Liver (tissue), 9 donors: ENCODE measurements around the gene PHC2. TPM values are rescaled to one million over a fixed set of nuclear protein-coding genes. Genes with fewer than 3 reads are reported as not detected.

ENCODE experiments used
- DNase-seq: peaks from one replicate; pipeline ENCODE4 v3.0.0-alpha.2; 2017; ENCODE audit warnings: low spot score
- H3K27ac ChIP-seq, 2 donors: one replicate each; pipeline ENCODE4 v1.7.0; 2013; ENCODE audit warnings: inconsistent platforms in 2 of 2, low read length in 2 of 2, control low read depth in 1 of 2, low read depth in 1 of 2, mild to moderate bottlenecking in 1 of 2
- H3K27me3 ChIP-seq, 4 donors: one replicate each; pipeline versions ENCODE4 v1.6.1 to v1.7.0; 2013; ENCODE audit warnings: low read length in 3 of 4, inconsistent platforms in 1 of 4, mild to moderate bottlenecking in 1 of 4, moderate library complexity in 1 of 4; ENCODE audit not compliant: control insufficient read depth in 4 of 4, insufficient read depth in 4 of 4
- H3K36me3 ChIP-seq, 4 donors: one replicate each; pipeline versions ENCODE4 v1.6.1 to v1.7.0; 2013; ENCODE audit warnings: low read length in 3 of 4, mild to moderate bottlenecking in 3 of 4, low read depth in 1 of 4, moderate library complexity in 1 of 4; ENCODE audit not compliant: control insufficient read depth in 4 of 4, insufficient read depth in 3 of 4
- H3K4me1 ChIP-seq, 4 donors: one replicate each; pipeline versions ENCODE4 v1.6.1 to v1.7.0; 2013; ENCODE audit warnings: low read length in 3 of 4, mild to moderate bottlenecking in 3 of 4, moderate library complexity in 1 of 4; ENCODE audit not compliant: control insufficient read depth in 4 of 4, insufficient read depth in 4 of 4
- H3K4me3 ChIP-seq, 3 donors: one replicate each; pipeline versions ENCODE4 v1.6.1 to v1.7.0; 2013; ENCODE audit warnings: low read length in 3 of 3, control low read depth in 1 of 3, low read depth in 1 of 3, mild to moderate bottlenecking in 1 of 3
- H3K9ac ChIP-seq, 2 donors: one replicate each; pipeline ENCODE4 v1.7.0; 2013; ENCODE audit warnings: low read length in 2 of 2, mild to moderate bottlenecking in 2 of 2, moderate library complexity in 2 of 2, control low read depth in 1 of 2, low read depth in 1 of 2
- H3K9me3 ChIP-seq, 4 donors: one replicate each; pipeline versions ENCODE4 v1.6.1 to v1.7.0; 2013; ENCODE audit warnings: low read length in 3 of 4; ENCODE audit not compliant: control insufficient read depth in 4 of 4
- EGR1 ChIP-seq, 2 donors: IDR thresholded peaks; 2 replicates each; pipeline ENCODE4 v1.6.1; 2016 to 2018; ENCODE audit warnings: antibody characterized with exemption in 2 of 2, low read depth in 2 of 2
- FOXA1 ChIP-seq: IDR thresholded peaks from 2 replicates; pipeline ENCODE4 v1.6.1; 2016; ENCODE audit warnings: antibody characterized with exemption
- FOXA2 ChIP-seq: IDR thresholded peaks from 2 replicates; pipeline ENCODE4 v1.6.1; 2016; ENCODE audit warnings: antibody characterized with exemption
- GABPA ChIP-seq, 2 donors: IDR thresholded peaks in 1 of 2; conservative IDR thresholded peaks in 1 of 2; 2 replicates each; pipeline ENCODE4 v1.6.1; 2016; ENCODE audit warnings: antibody characterized with exemption in 2 of 2, mild to moderate bottlenecking in 1 of 2, moderate library complexity in 1 of 2
- HNF4A ChIP-seq, 2 donors: conservative IDR thresholded peaks; 2 replicates each; pipeline ENCODE4 v1.6.1; 2016; ENCODE audit warnings: antibody characterized with exemption in 2 of 2, mild to moderate bottlenecking in 2 of 2
- HNF4G ChIP-seq: IDR thresholded peaks from 2 replicates; pipeline ENCODE4 v1.6.1; 2016; ENCODE audit warnings: antibody characterized with exemption
- JUND ChIP-seq, 2 donors: IDR thresholded peaks; 2 replicates each; pipeline ENCODE4 v1.6.1; 2016; ENCODE audit warnings: antibody characterized with exemption in 2 of 2
- NR2F2 ChIP-seq: IDR thresholded peaks from 2 replicates; pipeline ENCODE4 v1.6.1; 2016; ENCODE audit warnings: antibody characterized with exemption
- RAD21 ChIP-seq, 2 donors: IDR thresholded peaks; 2 replicates each; pipeline ENCODE4 v1.6.1; 2016; ENCODE audit warnings: antibody characterized with exemption in 2 of 2, mild to moderate bottlenecking in 2 of 2
- RXRA ChIP-seq, 2 donors: IDR thresholded peaks; 2 replicates each; pipeline ENCODE4 v1.6.1; 2017 to 2018; ENCODE audit warnings: antibody characterized with exemption in 2 of 2, mild to moderate bottlenecking in 1 of 2
- SP1 ChIP-seq: IDR thresholded peaks from 2 replicates; pipeline ENCODE4 v1.6.1; 2018; ENCODE audit warnings: antibody characterized with exemption, mild to moderate bottlenecking
- TAF1 ChIP-seq: conservative IDR thresholded peaks from 2 replicates; pipeline ENCODE4 v1.6.1; 2016; ENCODE audit warnings: antibody characterized with exemption, mild to moderate bottlenecking
- YY1 ChIP-seq: IDR thresholded peaks from 2 replicates; pipeline ENCODE4 v1.6.1; 2016; ENCODE audit warnings: antibody characterized with exemption, mild to moderate bottlenecking
- WGBS: extraction: QIAGEN DNeasy Blood & Tissue Kit; methylation state at CpG from one replicate; pipeline ENCODE4 v1.1.7; 2013; 5-methylcytosine and 5-hydroxymethylcytosine counted together
- polyA plus RNA-seq, 2 donors: library from polyadenylated mRNA; stranded (reverse) in 1 of 2; unstranded in 1 of 2; fragments of 200-250 nt in 1 of 2; fragments of >200 nt in 1 of 2; fragmentation: Nextera tagmentation in 1 of 2; extraction: Ambion mirVana in 1 of 2; gene quantifications; one replicate each; pipeline versions ENCODE4 v1.2.1 to v1.2.3, GENCODE V29; 2013 to 2015
- total RNA-seq, 2 donors: library from RNA; depleted of rRNA; stranded (reverse); fragments of >200 nt; gene quantifications; one replicate each; pipeline ENCODE4 v1.2.3, GENCODE V29; 2014
- TF ChIP-seq, protein P1 (sequence below): fragments of 150-350 bp; IDR thresholded peaks from 2 replicates; pipeline ENCODE4 v1.5.1; 2017; ENCODE audit warnings: improper control_type of control experiment, low read depth, low read length; ENCODE audit not compliant: missing input control
- TF ChIP-seq, protein P2 (sequence below): IDR thresholded peaks from 2 replicates; pipeline ENCODE4 v1.6.1; 2016; ENCODE audit warnings: antibody characterized with exemption, mild to moderate bottlenecking
- TF ChIP-seq, protein P3 (sequence below): IDR thresholded peaks from 2 replicates; pipeline ENCODE4 v1.6.1; 2016; ENCODE audit warnings: antibody characterized with exemption
- donor health status: healthy.
- donor health status: healthy.
- donor health status: healthy.
- donor health status: healthy.
- donor health status: healthy.

PHC2 gene
- total and polyA plus RNA-seq, 4 donors = 19.1 to 67.8 (median 44.7) TPM

DNA sequence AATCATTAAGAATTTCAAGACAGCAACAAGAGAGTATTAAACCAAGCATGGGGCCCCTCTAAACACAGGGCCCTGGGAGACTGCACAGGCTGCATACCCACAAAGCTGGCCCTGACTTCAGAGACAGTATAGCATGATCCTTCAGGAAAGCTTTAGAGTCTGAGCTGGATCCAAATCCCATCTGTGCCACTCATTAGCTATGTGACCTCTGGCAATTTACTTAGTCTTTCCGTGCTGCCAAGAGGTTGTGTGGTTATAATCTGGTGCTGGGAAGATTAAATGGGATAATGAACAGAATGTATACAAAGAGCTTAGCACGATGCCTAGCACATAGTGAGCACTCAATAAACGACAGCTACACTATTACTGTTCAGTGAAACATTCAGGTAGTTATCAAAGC lies 4.0 kb downstream of the PHC2 start:
- Histone ChIP-seq H3K9ac (no peak overlapping the region), H3K4me1 (peaks cover 0 to 15% (median 6%) of the 10 kb centered on the region in 4 donors), H3K9me3 (no peaks in the 10 kb centered on the region), H3K27ac (no peak overlapping the region), H3K27me3 (no peaks in the 10 kb centered on the region), H3K4me3 (no peak overlapping the region), H3K36me3 (no peaks in the 10 kb centered on the region)
- WGBS = 76% methylated on average over 3 of the region's 3 CpGs
- DNase-seq = no peak
- TF ChIP-seq HNF4G = no peak
- TF ChIP-seq JUND (IDR thresholded peaks at IDR 0.05) = no peak

DNA sequence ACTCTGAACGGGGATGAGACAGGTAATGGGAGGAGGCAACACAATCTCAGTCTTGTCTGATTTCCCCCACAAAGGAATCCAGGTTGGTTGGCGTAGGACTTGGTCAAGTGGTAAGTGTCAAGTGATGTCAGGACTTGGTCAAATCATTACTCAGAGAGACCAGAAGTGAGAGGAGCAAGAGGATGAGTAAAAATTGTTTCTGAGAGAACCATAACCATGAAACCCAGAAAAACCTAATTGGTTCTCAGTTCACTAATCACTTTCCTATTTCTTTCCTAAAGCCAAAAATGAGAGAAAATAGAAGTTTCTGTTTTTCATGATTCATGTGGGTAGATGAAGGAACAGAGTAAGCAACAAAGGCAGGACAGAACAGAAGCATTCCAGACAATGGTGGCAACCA lies 5.0 kb downstream of the PHC2 start:
- TF ChIP-seq HNF4G (no peak), FOXA2 (no peak), SP1 (no peak), NR2F2 (no peak), GABPA (IDR thresholded peaks at IDR 0.05 in 1 of 2, conservative IDR thresholded peaks at IDR 0.05 in 1 of 2) (no peak), YY1 (no peak), RAD21 (IDR thresholded peaks at IDR 0.05) (no peak), JUND (IDR thresholded peaks at IDR 0.05) (no peak), RXRA (IDR thresholded peaks at IDR 0.05) (no peak), TAF1 (no peak), FOXA1 (no peak), EGR1 (IDR thresholded peaks at IDR 0.05; ENCODE audit: low read depth in 2 of 2) (no peak), HNF4A (conservative IDR thresholded peaks at IDR 0.05) (no peak)
- TF ChIP-seq, protein P1, sequence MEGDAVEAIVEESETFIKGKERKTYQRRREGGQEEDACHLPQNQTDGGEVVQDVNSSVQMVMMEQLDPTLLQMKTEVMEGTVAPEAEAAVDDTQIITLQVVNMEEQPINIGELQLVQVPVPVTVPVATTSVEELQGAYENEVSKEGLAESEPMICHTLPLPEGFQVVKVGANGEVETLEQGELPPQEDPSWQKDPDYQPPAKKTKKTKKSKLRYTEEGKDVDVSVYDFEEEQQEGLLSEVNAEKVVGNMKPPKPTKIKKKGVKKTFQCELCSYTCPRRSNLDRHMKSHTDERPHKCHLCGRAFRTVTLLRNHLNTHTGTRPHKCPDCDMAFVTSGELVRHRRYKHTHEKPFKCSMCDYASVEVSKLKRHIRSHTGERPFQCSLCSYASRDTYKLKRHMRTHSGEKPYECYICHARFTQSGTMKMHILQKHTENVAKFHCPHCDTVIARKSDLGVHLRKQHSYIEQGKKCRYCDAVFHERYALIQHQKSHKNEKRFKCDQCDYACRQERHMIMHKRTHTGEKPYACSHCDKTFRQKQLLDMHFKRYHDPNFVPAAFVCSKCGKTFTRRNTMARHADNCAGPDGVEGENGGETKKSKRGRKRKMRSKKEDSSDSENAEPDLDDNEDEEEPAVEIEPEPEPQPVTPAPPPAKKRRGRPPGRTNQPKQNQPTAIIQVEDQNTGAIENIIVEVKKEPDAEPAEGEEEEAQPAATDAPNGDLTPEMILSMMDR = no peak
- TF ChIP-seq, protein P2, sequence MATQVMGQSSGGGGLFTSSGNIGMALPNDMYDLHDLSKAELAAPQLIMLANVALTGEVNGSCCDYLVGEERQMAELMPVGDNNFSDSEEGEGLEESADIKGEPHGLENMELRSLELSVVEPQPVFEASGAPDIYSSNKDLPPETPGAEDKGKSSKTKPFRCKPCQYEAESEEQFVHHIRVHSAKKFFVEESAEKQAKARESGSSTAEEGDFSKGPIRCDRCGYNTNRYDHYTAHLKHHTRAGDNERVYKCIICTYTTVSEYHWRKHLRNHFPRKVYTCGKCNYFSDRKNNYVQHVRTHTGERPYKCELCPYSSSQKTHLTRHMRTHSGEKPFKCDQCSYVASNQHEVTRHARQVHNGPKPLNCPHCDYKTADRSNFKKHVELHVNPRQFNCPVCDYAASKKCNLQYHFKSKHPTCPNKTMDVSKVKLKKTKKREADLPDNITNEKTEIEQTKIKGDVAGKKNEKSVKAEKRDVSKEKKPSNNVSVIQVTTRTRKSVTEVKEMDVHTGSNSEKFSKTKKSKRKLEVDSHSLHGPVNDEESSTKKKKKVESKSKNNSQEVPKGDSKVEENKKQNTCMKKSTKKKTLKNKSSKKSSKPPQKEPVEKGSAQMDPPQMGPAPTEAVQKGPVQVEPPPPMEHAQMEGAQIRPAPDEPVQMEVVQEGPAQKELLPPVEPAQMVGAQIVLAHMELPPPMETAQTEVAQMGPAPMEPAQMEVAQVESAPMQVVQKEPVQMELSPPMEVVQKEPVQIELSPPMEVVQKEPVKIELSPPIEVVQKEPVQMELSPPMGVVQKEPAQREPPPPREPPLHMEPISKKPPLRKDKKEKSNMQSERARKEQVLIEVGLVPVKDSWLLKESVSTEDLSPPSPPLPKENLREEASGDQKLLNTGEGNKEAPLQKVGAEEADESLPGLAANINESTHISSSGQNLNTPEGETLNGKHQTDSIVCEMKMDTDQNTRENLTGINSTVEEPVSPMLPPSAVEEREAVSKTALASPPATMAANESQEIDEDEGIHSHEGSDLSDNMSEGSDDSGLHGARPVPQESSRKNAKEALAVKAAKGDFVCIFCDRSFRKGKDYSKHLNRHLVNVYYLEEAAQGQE = no peak
- TF ChIP-seq, protein P3, sequence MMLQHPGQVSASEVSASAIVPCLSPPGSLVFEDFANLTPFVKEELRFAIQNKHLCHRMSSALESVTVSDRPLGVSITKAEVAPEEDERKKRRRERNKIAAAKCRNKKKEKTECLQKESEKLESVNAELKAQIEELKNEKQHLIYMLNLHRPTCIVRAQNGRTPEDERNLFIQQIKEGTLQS = no peak
- WGBS = 90% methylated on average over 2 of the region's 2 CpGs
- H3K27ac ChIP-seq = no peak overlapping the region

More for the DNA sequence above, 5.0 kb downstream of the PHC2 start:
- Histone ChIP-seq H3K4me3 (no peak overlapping the region), H3K9ac (no peak overlapping the region), H3K9me3 (no peaks in the 10 kb centered on the region), H3K27me3 (no peaks in the 10 kb centered on the region), H3K4me1 (peaks cover 0 to 15% (median 6%) of the 10 kb centered on the region in 4 donors), H3K36me3 (no peaks in the 10 kb centered on the region)
- DNase-seq = no peak
